ENCODE data around the gene CCDC102A. TPM values are rescaled to one million over a fixed set of nuclear protein-coding genes. Genes with fewer than 3 reads are reported as not detected.

Gene CCDC102A
- total and polyA plus RNA-seq, 2 of the 13 experiments (the other 11 are each of a cell fraction or from before 2014, with no cell fraction given): 2.1 to 2.8 TPM

DNA sequence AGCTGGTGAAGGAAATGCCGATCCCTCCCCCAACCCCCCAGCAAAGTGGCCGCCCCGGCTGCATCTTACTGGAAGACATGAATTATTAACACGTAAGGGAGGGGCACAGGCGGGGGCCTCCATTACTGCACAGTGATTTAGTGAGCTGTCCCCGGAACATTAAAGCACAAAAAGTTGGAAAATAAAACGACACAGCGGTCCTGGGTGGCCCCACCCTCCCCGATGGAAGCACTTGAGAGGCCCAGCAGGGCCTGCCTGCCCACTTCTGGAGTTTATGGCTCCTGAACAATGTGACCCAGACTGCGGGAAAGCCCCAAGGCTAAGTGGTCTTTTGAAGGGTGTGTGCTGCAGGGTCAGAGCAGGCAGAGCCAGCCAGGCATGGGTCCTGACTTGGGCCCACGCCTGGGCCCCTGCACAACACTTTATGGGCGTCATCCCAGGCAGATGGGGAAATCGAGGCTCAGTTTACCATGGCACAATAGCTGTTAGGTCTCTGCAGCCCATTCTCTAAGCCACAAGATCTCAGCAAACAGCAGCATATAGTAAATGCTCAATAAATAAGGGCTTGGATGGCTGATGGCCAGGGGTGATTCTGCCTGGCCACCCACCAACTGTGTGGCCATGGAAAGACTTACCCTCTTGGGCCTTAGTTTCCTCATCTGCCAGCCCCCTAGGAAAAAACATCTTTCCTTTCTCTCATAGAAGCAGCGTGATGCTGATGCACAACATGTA lies 22.8 kb downstream of the CCDC102A start (continued):
- TF ChIP-seq, protein P1, sequence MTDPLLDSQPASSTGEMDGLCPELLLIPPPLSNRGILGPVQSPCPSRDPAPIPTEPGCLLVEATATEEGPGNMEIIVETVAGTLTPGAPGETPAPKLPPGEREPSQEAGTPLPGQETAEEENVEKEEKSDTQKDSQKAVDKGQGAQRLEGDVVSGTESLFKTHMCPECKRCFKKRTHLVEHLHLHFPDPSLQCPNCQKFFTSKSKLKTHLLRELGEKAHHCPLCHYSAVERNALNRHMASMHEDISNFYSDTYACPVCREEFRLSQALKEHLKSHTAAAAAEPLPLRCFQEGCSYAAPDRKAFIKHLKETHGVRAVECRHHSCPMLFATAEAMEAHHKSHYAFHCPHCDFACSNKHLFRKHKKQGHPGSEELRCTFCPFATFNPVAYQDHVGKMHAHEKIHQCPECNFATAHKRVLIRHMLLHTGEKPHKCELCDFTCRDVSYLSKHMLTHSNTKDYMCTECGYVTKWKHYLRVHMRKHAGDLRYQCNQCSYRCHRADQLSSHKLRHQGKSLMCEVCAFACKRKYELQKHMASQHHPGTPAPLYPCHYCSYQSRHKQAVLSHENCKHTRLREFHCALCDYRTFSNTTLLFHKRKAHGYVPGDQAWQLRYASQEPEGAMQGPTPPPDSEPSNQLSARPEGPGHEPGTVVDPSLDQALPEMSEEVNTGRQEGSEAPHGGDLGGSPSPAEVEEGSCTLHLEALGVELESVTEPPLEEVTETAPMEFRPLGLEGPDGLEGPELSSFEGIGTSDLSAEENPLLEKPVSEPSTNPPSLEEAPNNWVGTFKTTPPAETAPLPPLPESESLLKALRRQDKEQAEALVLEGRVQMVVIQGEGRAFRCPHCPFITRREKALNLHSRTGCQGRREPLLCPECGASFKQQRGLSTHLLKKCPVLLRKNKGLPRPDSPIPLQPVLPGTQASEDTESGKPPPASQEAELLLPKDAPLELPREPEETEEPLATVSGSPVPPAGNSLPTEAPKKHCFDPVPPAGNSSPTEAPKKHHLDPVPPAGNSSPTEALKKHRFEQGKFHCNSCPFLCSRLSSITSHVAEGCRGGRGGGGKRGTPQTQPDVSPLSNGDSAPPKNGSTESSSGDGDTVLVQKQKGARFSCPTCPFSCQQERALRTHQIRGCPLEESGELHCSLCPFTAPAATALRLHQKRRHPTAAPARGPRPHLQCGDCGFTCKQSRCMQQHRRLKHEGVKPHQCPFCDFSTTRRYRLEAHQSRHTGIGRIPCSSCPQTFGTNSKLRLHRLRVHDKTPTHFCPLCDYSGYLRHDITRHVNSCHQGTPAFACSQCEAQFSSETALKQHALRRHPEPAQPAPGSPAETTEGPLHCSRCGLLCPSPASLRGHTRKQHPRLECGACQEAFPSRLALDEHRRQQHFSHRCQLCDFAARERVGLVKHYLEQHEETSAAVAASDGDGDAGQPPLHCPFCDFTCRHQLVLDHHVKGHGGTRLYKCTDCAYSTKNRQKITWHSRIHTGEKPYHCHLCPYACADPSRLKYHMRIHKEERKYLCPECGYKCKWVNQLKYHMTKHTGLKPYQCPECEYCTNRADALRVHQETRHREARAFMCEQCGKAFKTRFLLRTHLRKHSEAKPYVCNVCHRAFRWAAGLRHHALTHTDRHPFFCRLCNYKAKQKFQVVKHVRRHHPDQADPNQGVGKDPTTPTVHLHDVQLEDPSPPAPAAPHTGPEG (CRISPR knock-in tag; IDR thresholded peaks at IDR 0.05): no peak
- TF ChIP-seq FOXO1 (CRISPR knock-in tag; IDR thresholded peaks at IDR 0.05): no peak
- TF ChIP-seq GFI1 (CRISPR knock-in tag; IDR thresholded peaks at IDR 0.05; ENCODE audit: borderline replicate concordance): no peak
- no peak for TF ChIP-seq ZNF776 (CRISPR knock-in tag; IDR thresholded peaks at IDR 0.05)
- TF ChIP-seq ZNF792 (CRISPR knock-in tag; IDR thresholded peaks at IDR 0.05): no peak

DNA sequence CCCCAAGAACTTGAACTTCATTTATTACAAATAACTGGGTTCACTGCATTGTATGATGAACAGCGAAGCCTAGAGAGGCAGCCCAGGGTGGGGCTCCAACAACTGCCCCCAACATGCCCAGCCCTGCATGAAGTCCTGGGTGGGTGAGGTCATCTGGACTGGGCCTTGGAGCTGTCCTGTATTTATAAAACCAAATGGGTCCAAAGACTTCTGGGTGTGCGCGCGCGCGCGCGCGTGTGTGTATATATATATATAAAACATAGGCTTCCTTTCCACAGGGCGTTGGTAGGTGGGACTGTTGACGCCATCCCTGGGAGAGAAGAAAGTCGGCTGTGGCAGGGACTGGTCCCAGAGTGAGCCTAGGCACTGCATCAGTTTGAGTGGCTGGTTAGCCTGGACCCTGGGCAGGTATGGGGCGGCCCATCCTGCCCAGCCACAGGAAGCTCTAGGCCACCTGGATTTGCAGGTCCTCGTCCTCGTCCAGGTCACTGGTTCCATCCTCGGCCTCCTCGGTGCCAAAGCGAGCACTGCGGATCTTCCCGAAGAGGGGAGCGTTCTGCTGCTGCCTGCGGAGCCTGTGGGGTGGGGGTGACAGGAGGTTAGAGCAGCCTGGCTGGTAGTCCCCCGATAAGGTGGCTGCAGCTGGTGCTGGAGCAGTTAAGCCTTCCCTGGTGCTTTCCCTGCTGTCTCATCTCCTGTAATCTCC lies 23.9 kb downstream of the CCDC102A start:
- ChIA-PET CTCF (ENCODE audit: low intra/inter-chr PET ratio, low total read pairs) (no interaction called here), POLR2A (interaction anchor here (3.5 to 3.7 kb wide), 2 partner anchors 26 to 41 kb away, joined by 12 to 15 read pairs; partner anchors contain the start of gene DOK4)
- DNase-seq (ENCODE audit: low spot score): no peak
- Histone ChIP-seq H3K27ac (ENCODE audit: extremely low read length, insufficient read depth, low read length) (no peak overlapping the region), H3K4me1 (ENCODE audit: insufficient read depth, low read length) (peaks cover 40% of the 10 kb centered on the region), H3K36me3 (replicated peaks in 1 of 2; ENCODE audit: control insufficient read depth in 1 of 2, insufficient read depth in 2 of 2, low read length in 2 of 2) (no peaks in the 10 kb centered on the region), H3K9ac (ENCODE audit: insufficient read depth, low read depth, low read length) (no peak overlapping the region), H3K9me3 (ENCODE audit: low read length) (no peaks in the 10 kb centered on the region), H4K20me1 (ENCODE audit: insufficient read depth, low read length) (no peaks in the 10 kb centered on the region), H3K27me3 (ENCODE audit: control insufficient read depth in 1 of 2, insufficient read depth in 2 of 2, low read length in 2 of 2) (peaks cover 7 to 18% of the 10 kb centered on the region in 2 experiments; a peak in 4 of 5 replicates), H3K4me2 (ENCODE audit: low read depth, low read length) (no peak overlapping the region), H3K4me3 (replicated peaks in 1 of 3; ENCODE audit: insufficient read depth in 1 of 3, low read depth in 2 of 3, low read length in 3 of 3) (no peak overlapping the region), H2AFZ (ENCODE audit: low read length) (no peak overlapping the region), H3K79me2 (ENCODE audit: insufficient read depth, low read length) (no peaks in the 10 kb centered on the region)
- BruUV-seq (replicated peaks): no TSS peak
- ATAC-seq: no peak
- intact Hi-C loops (cut with micrococcal nuclease; ENCODE audit: unreplicated experiment) (no loop called here), in situ Hi-C loops (cut with HindIII; ENCODE audit: extremely low pct_ligation_motif_present, low pct_unique_long_range_greater_than_20kb) (no loop called here)
- no peak for FAIRE-seq
- WGBS (ENCODE audit: low lambda C conversion rate): 85% methylated on average over 23 of the region's 23 CpGs
- TF ChIP-seq ZNF605 (CRISPR knock-in tag; IDR thresholded peaks at IDR 0.05) (no peak), HDAC2 (CRISPR knock-in tag; IDR thresholded peaks at IDR 0.05) (no peak), ZNF674 (CRISPR knock-in tag; IDR thresholded peaks at IDR 0.05; ENCODE audit: low read depth) (no peak), TAF1 (CRISPR knock-in tag; IDR thresholded peaks at IDR 0.05) (no peak), NFATC3 (CRISPR knock-in tag; IDR thresholded peaks at IDR 0.05) (no peak), ZNF17 (CRISPR knock-in tag; IDR thresholded peaks at IDR 0.05) (no peak), ZNF773 (CRISPR knock-in tag; IDR thresholded peaks at IDR 0.05; ENCODE audit: borderline replicate concordance) (no peak), ZNF776 (CRISPR knock-in tag; IDR thresholded peaks at IDR 0.05) (no peak), PPARG (CRISPR knock-in tag; conservative IDR thresholded peaks at IDR 0.05) (no peak), ZNF12 (CRISPR knock-in tag; IDR thresholded peaks at IDR 0.05) (no peak), HNRNPLL (IDR thresholded peaks at IDR 0.05; ENCODE audit: low read depth, low read length, poor library complexity, severe bottlenecking) (no peak)
- TF ChIP-seq, protein P2, sequence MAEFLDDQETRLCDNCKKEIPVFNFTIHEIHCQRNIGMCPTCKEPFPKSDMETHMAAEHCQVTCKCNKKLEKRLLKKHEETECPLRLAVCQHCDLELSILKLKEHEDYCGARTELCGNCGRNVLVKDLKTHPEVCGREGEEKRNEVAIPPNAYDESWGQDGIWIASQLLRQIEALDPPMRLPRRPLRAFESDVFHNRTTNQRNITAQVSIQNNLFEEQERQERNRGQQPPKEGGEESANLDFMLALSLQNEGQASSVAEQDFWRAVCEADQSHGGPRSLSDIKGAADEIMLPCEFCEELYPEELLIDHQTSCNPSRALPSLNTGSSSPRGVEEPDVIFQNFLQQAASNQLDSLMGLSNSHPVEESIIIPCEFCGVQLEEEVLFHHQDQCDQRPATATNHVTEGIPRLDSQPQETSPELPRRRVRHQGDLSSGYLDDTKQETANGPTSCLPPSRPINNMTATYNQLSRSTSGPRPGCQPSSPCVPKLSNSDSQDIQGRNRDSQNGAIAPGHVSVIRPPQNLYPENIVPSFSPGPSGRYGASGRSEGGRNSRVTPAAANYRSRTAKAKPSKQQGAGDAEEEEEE (CRISPR knock-in tag; IDR thresholded peaks at IDR 0.05; ENCODE audit: borderline replicate concordance): no peak

Measured in HepG2 (cell line).